ENCODE results near the gene PIGQ. TPM values are rescaled to one million over a fixed set of nuclear protein-coding genes. Genes with fewer than 3 reads are reported as not detected.

Gene PIGQ
- total RNA-seq, 1 experiment from 2014 or later = 58.0 TPM

DNA sequence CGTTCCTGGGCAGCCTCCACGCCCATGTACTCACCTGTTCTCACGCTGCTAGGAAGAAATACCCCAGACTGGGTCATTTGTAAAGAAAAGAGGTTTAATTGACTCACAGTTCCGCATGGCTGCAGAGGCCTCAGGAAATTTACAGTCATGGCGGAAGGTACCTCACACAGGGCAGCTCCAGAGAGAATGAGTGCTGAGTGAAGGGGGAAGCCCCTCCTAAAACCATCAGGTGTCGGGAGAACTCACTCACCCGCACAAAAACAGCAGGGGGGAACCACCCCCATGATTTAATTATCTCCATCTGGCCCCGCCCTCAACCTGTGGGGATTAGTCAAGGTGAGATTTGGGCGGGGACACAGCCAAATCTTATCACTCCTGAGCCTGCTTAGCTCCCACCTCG lies 38.3 kb downstream of the PIGQ start:
- H3K18ac ChIP-seq (ENCODE audit: insufficient read length, low read depth, low read length) = no peak overlapping the region
- no peak overlapping the region for H3K14ac ChIP-seq (ENCODE audit: insufficient read depth, low read length)
- DNase-seq = peak; percentile 37
- H2BK15ac ChIP-seq (ENCODE audit: low read depth, low read length) = no peak overlapping the region
- H2BK12ac ChIP-seq (ENCODE audit: insufficient read length, low read depth, low read length) = no peak overlapping the region
- TF ChIP-seq, protein P1, sequence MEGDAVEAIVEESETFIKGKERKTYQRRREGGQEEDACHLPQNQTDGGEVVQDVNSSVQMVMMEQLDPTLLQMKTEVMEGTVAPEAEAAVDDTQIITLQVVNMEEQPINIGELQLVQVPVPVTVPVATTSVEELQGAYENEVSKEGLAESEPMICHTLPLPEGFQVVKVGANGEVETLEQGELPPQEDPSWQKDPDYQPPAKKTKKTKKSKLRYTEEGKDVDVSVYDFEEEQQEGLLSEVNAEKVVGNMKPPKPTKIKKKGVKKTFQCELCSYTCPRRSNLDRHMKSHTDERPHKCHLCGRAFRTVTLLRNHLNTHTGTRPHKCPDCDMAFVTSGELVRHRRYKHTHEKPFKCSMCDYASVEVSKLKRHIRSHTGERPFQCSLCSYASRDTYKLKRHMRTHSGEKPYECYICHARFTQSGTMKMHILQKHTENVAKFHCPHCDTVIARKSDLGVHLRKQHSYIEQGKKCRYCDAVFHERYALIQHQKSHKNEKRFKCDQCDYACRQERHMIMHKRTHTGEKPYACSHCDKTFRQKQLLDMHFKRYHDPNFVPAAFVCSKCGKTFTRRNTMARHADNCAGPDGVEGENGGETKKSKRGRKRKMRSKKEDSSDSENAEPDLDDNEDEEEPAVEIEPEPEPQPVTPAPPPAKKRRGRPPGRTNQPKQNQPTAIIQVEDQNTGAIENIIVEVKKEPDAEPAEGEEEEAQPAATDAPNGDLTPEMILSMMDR (conservative IDR thresholded peaks at IDR 0.05) = no peak
- H3K56ac ChIP-seq (ENCODE audit: insufficient read length, low read depth, low read length) = no peak overlapping the region
- no peak overlapping the region for H3K4me3 Mint-ChIP-seq
- no peaks in the 10 kb centered on the region for H4K20me1 ChIP-seq (ENCODE audit: control insufficient read depth, insufficient read depth, insufficient read length)
- no peaks in the 10 kb centered on the region for H3K79me2 ChIP-seq (ENCODE audit: insufficient read depth, low read length)
- H3K27ac Mint-ChIP-seq = peak overlapping the region in 2 of 3 experiments; percentile 41 to 91; a peak in 3 of 7 replicates
- no peak overlapping the region for H2BK120ac ChIP-seq (ENCODE audit: low read depth, low read length, poor library complexity, severe bottlenecking)
- peaks cover 16 to 18% of the 10 kb centered on the region in 2 experiments for H3K9me3 Mint-ChIP-seq
- H3K23ac ChIP-seq (ENCODE audit: insufficient read length, low read depth, low read length) = no peak overlapping the region
- no peak overlapping the region for H3K4me2 ChIP-seq (ENCODE audit: insufficient read depth, insufficient read length, low read length)
- H3K36me3 Mint-ChIP-seq (ENCODE audit: insufficient read depth in 1 of 3, low read depth in 3 of 3) = peaks cover 12 to 18% (median 13%) of the 10 kb centered on the region in 3 experiments
- H3K9ac ChIP-seq (ENCODE audit: extremely low read depth, insufficient read length, low read length) = no peak overlapping the region
- H3K27me3 Mint-ChIP-seq (ENCODE audit: low read depth) = peaks cover 12% of the 10 kb centered on the region
- no peak overlapping the region for H2BK20ac ChIP-seq (ENCODE audit: low read depth, low read length, poor library complexity, severe bottlenecking)
- no peak overlapping the region for H2AK5ac ChIP-seq (ENCODE audit: insufficient read length, low read length)
- no peak overlapping the region for H4K8ac ChIP-seq (replicated peaks; ENCODE audit: insufficient read length, low read depth, low read length)
- H2BK5ac ChIP-seq (ENCODE audit: insufficient read length, low read length) = no peak overlapping the region
- H3K4me1 Mint-ChIP-seq = peaks cover 11 to 13% of the 10 kb centered on the region in 2 experiments
- no peak overlapping the region for H2AFZ ChIP-seq (ENCODE audit: low read length)
- peaks cover 2% of the 10 kb centered on the region for H3K79me1 ChIP-seq (ENCODE audit: insufficient read depth, low read depth, low read length, poor library complexity, severe bottlenecking)
- no peaks in the 10 kb centered on the region for H3K27me3 ChIP-seq (ENCODE audit: insufficient read depth, low read length)
- no peaks in the 10 kb centered on the region for H3K23me2 ChIP-seq (ENCODE audit: insufficient read length, low read depth, low read length, poor library complexity, severe bottlenecking)
- no peaks in the 10 kb centered on the region for H3K9me3 ChIP-seq (ENCODE audit: control insufficient read depth, low read depth, low read length)
- H3T11ph ChIP-seq (ENCODE audit: low read length) = no peak overlapping the region
- H4K91ac ChIP-seq (ENCODE audit: insufficient read length, low read depth, low read length) = no peak overlapping the region
- no peaks in the 10 kb centered on the region for H3K4me1 ChIP-seq (ENCODE audit: insufficient read depth, low read length)
- H4K5ac ChIP-seq (ENCODE audit: insufficient read length, low read depth, low read length) = no peak overlapping the region
- H3K27ac ChIP-seq (ENCODE audit: insufficient read length, low read depth, low read length) = no peak overlapping the region
- WGBS (ENCODE audit: extremely low coverage, insufficient read length, low lambda C conversion rate) = no CpG with 5 or more reads among the region's 10 CpGs
- no peak overlapping the region for H3K4ac ChIP-seq (ENCODE audit: low read depth, low read length)
